Lung (tissue), 4 donors: ENCODE results near the gene CARTPT. TPM values are rescaled to one million over a fixed set of nuclear protein-coding genes. Genes with fewer than 3 reads are reported as not detected.

ENCODE experiments used
- polyA plus RNA-seq, 2 donors: library from polyadenylated mRNA; stranded (reverse); fragments of 200-250 nt; gene quantifications; one replicate each; pipeline ENCODE4 v1.2.1, GENCODE V29; 2013
- total RNA-seq, 2 donors: library from RNA; depleted of rRNA in 1 of 2; stranded (reverse); fragments of >200 nt in 1 of 2; gene quantifications; one replicate each; pipeline ENCODE4 v1.2.1, GENCODE V29; 2014 to 2021
- donor health status: Bipolar disorder and iron deficiency.
- donor health status: healthy.
- donor health status: DM: yes; HTN: yes; CAD: no.

Gene CARTPT
- total and polyA plus RNA-seq, 4 donors, result not detected

Other genes starting within 250 kb of the CARTPT start
- 10 to 100 TPM; 37.2 to 46.2 TPM for gene MCCC2, start 131.9 kb upstream of the CARTPT start, total RNA-seq
- 10 to 100 TPM; 20.0 to 28.0 TPM for gene MCCC2, start 131.9 kb upstream of the CARTPT start, polyA plus RNA-seq